Measurements from ENCODE around the gene GABRB2.

DNA sequence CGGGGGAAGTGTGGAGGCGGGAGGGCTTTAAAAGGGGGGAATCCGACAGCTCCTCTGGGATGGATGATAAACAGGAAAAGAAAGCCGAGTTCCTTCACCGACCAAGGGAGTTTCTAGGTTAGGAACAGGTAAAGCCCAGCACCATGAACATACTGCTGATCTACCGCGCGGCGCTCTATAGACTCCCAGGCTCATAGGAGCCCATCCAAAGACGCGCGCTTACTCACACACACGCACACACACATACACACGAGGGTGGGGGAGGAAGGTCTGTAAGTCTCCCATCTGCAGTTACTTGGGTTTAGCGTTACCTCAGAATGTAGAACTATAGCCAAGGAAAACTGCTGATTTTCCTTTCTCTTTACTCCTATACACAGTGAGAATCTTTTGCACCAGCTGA, 2.6 kb upstream of the GABRB2 start:
- TF ChIP-seq, protein P1, sequence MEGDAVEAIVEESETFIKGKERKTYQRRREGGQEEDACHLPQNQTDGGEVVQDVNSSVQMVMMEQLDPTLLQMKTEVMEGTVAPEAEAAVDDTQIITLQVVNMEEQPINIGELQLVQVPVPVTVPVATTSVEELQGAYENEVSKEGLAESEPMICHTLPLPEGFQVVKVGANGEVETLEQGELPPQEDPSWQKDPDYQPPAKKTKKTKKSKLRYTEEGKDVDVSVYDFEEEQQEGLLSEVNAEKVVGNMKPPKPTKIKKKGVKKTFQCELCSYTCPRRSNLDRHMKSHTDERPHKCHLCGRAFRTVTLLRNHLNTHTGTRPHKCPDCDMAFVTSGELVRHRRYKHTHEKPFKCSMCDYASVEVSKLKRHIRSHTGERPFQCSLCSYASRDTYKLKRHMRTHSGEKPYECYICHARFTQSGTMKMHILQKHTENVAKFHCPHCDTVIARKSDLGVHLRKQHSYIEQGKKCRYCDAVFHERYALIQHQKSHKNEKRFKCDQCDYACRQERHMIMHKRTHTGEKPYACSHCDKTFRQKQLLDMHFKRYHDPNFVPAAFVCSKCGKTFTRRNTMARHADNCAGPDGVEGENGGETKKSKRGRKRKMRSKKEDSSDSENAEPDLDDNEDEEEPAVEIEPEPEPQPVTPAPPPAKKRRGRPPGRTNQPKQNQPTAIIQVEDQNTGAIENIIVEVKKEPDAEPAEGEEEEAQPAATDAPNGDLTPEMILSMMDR (conservative IDR thresholded peaks at IDR 0.05; ENCODE audit: low read length), result no peak
- TF ChIP-seq EZH2phosphoT487 (IDR thresholded peaks at IDR 0.05; ENCODE audit: borderline replicate concordance, low read depth, low read length), result no peak
